Gastroesophageal sphincter (tissue), 3 donors: ENCODE measurements around the gene JMJD4.
A peak's percentile ranks its signal among the peaks of the same experiment; 100 is the strongest.

Experiments
- EP300 ChIP-seq: sonication (generic); formaldehyde crosslinking; IDR thresholded peaks from one replicate; pipeline ENCODE4 v1.6.1; 2017; ENCODE audit warnings: antibody characterized with exemption, mild to moderate bottlenecking
- POLR2A ChIP-seq, 2 donors: fragments of 450-650 bp; IDR thresholded peaks; one replicate each; pipeline ENCODE4 v1.6.1; 2017; ENCODE audit warnings: antibody characterized with exemption in 2 of 2, mild to moderate bottlenecking in 2 of 2, moderate library complexity in 1 of 2
- POLR2AphosphoS5 ChIP-seq: sonication (generic); formaldehyde crosslinking; IDR thresholded peaks from one replicate; pipeline ENCODE4 v1.6.1; 2017; ENCODE audit warnings: antibody characterized with exemption
- TF ChIP-seq, protein P1 (sequence below), 4 experiments: fragments of 200-600 bp in 2 of 4; fragments of 450-650 bp in 2 of 4; sonication (generic) in 1 of 4; IDR thresholded peaks; one replicate each; pipeline ENCODE4 v1.5.1; 2017 to 2019; ENCODE audit warnings: antibody characterized with exemption in 4 of 4, mild to moderate bottlenecking in 2 of 4, moderate library complexity in 2 of 4

DNA sequence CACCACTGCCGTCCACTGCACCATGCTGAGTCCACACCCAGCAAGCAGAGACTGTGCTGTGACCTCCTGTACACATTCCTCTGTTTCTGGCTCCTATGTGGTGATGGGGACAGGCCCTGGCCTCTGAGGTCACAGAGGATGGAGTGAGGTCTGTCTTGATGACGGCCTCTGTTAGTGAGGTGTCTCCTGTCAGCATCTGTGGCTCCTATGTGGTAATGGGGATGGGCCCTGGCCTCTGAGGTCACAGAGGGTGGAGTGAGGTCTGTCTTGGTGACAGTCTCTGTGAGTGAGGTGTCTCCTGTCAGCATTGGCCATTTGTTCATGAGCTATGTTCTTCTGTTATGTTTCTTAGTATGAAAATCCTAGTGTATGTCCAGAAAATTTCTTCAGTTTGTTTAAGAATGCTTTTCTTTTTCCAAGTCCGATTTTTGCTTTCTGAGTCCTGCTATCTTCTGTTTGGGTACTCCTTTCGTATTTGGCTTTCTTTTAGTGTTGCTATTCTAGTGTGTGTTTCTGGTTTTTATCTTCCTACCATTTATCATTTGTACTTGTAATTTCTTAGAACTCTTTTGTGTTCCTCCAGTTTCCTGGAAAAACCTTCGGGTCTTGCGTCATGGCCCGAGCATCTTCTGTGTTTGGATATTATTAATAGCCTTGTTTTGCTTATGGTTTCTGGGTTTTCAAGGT, 13.5 kb upstream of the JMJD4 start:
- TF ChIP-seq, protein P1, sequence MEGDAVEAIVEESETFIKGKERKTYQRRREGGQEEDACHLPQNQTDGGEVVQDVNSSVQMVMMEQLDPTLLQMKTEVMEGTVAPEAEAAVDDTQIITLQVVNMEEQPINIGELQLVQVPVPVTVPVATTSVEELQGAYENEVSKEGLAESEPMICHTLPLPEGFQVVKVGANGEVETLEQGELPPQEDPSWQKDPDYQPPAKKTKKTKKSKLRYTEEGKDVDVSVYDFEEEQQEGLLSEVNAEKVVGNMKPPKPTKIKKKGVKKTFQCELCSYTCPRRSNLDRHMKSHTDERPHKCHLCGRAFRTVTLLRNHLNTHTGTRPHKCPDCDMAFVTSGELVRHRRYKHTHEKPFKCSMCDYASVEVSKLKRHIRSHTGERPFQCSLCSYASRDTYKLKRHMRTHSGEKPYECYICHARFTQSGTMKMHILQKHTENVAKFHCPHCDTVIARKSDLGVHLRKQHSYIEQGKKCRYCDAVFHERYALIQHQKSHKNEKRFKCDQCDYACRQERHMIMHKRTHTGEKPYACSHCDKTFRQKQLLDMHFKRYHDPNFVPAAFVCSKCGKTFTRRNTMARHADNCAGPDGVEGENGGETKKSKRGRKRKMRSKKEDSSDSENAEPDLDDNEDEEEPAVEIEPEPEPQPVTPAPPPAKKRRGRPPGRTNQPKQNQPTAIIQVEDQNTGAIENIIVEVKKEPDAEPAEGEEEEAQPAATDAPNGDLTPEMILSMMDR (IDR thresholded peaks at IDR 0.05): no peak
- TF ChIP-seq POLR2A (IDR thresholded peaks at IDR 0.05): no peak
- peak; percentile 86 for TF ChIP-seq POLR2AphosphoS5
- TF ChIP-seq EP300: peak; percentile 20
